ENCODE results near the gene SFXN3. TPM values are rescaled to one million over a fixed set of nuclear protein-coding genes. Genes with fewer than 3 reads are reported as not detected.

The SFXN3 gene
- total and polyA plus RNA-seq, 2 of the 8 experiments (the other 6 are each of a cell fraction or from before 2014, with no cell fraction given): 2.6 to 2.8 TPM

DNA sequence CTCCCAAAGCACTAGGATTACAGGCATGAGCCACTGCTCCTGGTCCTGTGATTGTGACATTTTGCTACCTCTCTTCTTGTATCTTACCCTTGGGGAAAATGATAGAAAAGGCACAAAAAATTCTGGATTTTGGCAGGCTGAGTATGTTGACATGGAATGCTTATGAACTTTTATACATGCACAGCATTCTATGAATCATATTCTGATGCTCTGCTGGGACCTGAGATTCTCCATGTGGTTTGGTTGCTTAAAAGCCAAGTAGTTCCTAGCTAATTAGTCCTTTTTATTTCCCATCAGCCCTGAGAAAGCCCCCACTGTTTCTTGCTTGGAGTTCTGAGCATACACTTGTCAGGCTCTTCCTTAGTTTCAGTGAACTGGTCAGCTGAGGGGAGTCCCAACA, 22.5 kb downstream of the SFXN3 start:
- Histone ChIP-seq H2BK15ac (ENCODE audit: low read length) (no peak overlapping the region), H3K27ac (ENCODE audit: low read depth, low read length) (no peak overlapping the region), H2BK5ac (ENCODE audit: low read depth, low read length) (no peak overlapping the region), H3K14ac (ENCODE audit: insufficient read length) (no peak overlapping the region), H3K4ac (replicated peaks; ENCODE audit: insufficient read length, low read depth, low read length) (no peak overlapping the region), H4K5ac (ENCODE audit: insufficient read length, low read depth, low read length) (no peak overlapping the region), H4K8ac (ENCODE audit: extremely low read depth, insufficient read depth, low read length) (no peak overlapping the region), H3K23me2 (ENCODE audit: low read depth, low read length) (no peaks in the 10 kb centered on the region; the same call in 1 of the 2 replicates), H2AK5ac (ENCODE audit: low read depth, low read length) (no peak overlapping the region), H3K79me2 (ENCODE audit: control insufficient read depth in 1 of 2, insufficient read depth in 2 of 2, low read length in 2 of 2) (no peaks in the 10 kb centered on the region), H3K27me3 (replicated peaks in 1 of 4; ENCODE audit: control insufficient read depth in 3 of 4, extremely low read depth in 1 of 4, insufficient read depth in 3 of 4, low read length in 3 of 4) (peaks cover 20 to 35% (median 32%) of the 10 kb centered on the region in 4 experiments), H3K36me3 (ENCODE audit: control insufficient read depth in 2 of 4, insufficient read depth in 4 of 4, low read length in 3 of 4) (no peaks in the 10 kb centered on the region; a peak in 1 of 8 replicates), H3K9me3 (ENCODE audit: insufficient read depth in 2 of 2, low read depth in 1 of 2, low read length in 1 of 2) (no peaks in the 10 kb centered on the region), H4K91ac (replicated peaks; ENCODE audit: insufficient read length, low read length) (no peak overlapping the region), H3K4me2 (ENCODE audit: insufficient read depth in 1 of 2, low read depth in 2 of 2, low read length in 2 of 2) (no peak overlapping the region), H3K18ac (ENCODE audit: extremely low read depth, low read length) (no peak overlapping the region), H3K79me1 (ENCODE audit: low read depth, low read length) (no peaks in the 10 kb centered on the region; the same call in 1 of the 2 replicates), H2BK120ac (replicated peaks; ENCODE audit: low read depth, low read length) (no peak overlapping the region), H2AFZ (ENCODE audit: low read length) (no peak overlapping the region), H2BK20ac (ENCODE audit: low read length) (no peak overlapping the region), H3K56ac (replicated peaks; ENCODE audit: insufficient read length, low read depth, low read length) (no peak overlapping the region), H2BK12ac (ENCODE audit: low read depth, low read length) (no peak overlapping the region), H4K20me1 (replicated peaks in 1 of 2; ENCODE audit: control insufficient read depth in 1 of 2, insufficient read depth in 2 of 2, low read length in 2 of 2) (peaks cover 12 to 14% of the 10 kb centered on the region in 2 experiments), H3K4me1 (replicated peaks in 1 of 4; ENCODE audit: control insufficient read depth in 3 of 4, insufficient read depth in 4 of 4, low read length in 3 of 4) (peaks cover 0 to 7% (median 4%) of the 10 kb centered on the region in 4 experiments; a peak in 5 of 7 replicates), H3K9ac (replicated peaks in 1 of 4; ENCODE audit: extremely low read depth in 1 of 4, low read depth in 3 of 4, low read length in 3 of 4) (no peak overlapping the region), H3K23ac (ENCODE audit: insufficient read length) (no peak overlapping the region), H3K4me3 (ENCODE audit: extremely low read depth in 1 of 4, insufficient read depth in 2 of 4, low read depth in 3 of 4, low read length in 4 of 4) (no peak overlapping the region)
- DNase-seq (ENCODE audit: low read depth in 1 of 2, low spot score in 2 of 2) (no peak), FAIRE-seq (no peak)
- POLR2A ChIA-PET (ENCODE audit: partially characterized antibody): no interaction called here
- CTCF ChIA-PET (ENCODE audit: partially characterized antibody): interaction anchor here (1.2 to 59.5 kb wide), 5 partner anchors 7 to 88 kb away, joined by 3 to 2176 read pairs (median 110); partner anchors contain the start of genes KAZALD1, PDZD7 and SFXN3
- TF ChIP-seq FOSL1 (IDR thresholded peaks at IDR 0.05; ENCODE audit: insufficient read depth, low read depth, low read length) (no peak), JUND (IDR thresholded peaks at IDR 0.05; ENCODE audit: low read length) (no peak), RNF2 (IDR thresholded peaks at IDR 0.05; ENCODE audit: borderline replicate concordance, low read depth, low read length, missing control alignments, poor library complexity, severe bottlenecking) (no peak), TEAD4 (IDR thresholded peaks at IDR 0.05; ENCODE audit: low read depth, low read length) (no peak), SIRT6 (IDR thresholded peaks at IDR 0.05; ENCODE audit: low read length) (no peak), USF2 (IDR thresholded peaks at IDR 0.05; ENCODE audit: low read length) (no peak), CREB1 (IDR thresholded peaks at IDR 0.05) (no peak), TAF1 (IDR thresholded peaks at IDR 0.05; ENCODE audit: low read depth, low read length) (no peak), KDM4A (IDR thresholded peaks at IDR 0.05; ENCODE audit: low read depth, low read length, severe bottlenecking) (no peak), BACH1 (IDR thresholded peaks at IDR 0.05; ENCODE audit: low read length) (no peak), TBP (IDR thresholded peaks at IDR 0.05; ENCODE audit: low read depth, low read length) (no peak), EP300 (IDR thresholded peaks at IDR 0.05; ENCODE audit: borderline replicate concordance in 1 of 2, low read depth in 2 of 2, low read length in 2 of 2) (no peak), RXRA (IDR thresholded peaks at IDR 0.05; ENCODE audit: insufficient read depth, low read depth, low read length) (no peak), SAP30 (IDR thresholded peaks at IDR 0.05; ENCODE audit: insufficient read depth, insufficient replicate concordance, low read length) (no peak)

Measured in H1 (cell line).